Frontal cortex (tissue), 4 donors: Measurements from ENCODE around the gene FGL2. TPM values are rescaled to one million over a fixed set of nuclear protein-coding genes. Genes with fewer than 3 reads are reported as not detected.
"Not testable (repeated sequence)": the region's sequence is repeated elsewhere in the genome, so short reads cannot be mapped to it uniquely, and the experiment has no call there.

Experiments used
- DNase-seq, 2 donors: peaks; one replicate each; pipeline ENCODE4 v3.0.0; 2012; ENCODE audit warnings: low spot score in 2 of 2
- FAIRE-seq: peaks from 2 replicates; lab custom pipeline; 2012; peaks lifted over from hg19 to GRCh38; lab: Jason Lieb, UNC
- total RNA-seq: library from RNA; depleted of rRNA; stranded (reverse); fragments of >200 nt; gene quantifications from one replicate; pipeline ENCODE4 v1.2.3, GENCODE V29; 2014
- donor health status: control.
- donor health status: control.
- donor health status: control.

Gene FGL2
- 2.9 TPM for total RNA-seq

- DNase-seq (peak in 1 of 2 donors; percentile 34), FAIRE-seq (no peak)
Observed at GRCh38 chr7:77199013-77199966, at the start of gene FGL2. TSS of gene FGL2 (minus strand) at chr7:77199819. CDS start at chr7:77199793, 26 bp downstream.

DNA sequence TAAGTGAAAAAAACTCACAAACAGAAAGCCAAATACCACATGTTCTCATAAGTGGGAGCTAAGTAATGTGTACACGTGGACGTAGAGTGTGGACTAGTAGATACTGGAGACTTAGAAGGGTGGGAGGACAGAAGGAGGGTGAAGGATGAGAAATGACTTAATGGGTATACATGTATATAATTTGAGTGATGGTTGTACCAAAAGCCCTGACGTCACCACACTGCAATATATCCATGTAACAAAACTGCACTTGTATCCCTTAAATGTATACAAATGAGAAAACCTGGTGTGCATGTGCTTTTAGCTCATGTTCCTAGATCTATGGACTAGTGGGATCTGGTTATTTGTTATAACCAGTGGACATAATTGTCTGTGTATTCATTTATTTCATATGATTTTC lies 48.5 kb upstream of the FGL2 start:
- FAIRE-seq (no peak), DNase-seq (no peak)

DNA sequence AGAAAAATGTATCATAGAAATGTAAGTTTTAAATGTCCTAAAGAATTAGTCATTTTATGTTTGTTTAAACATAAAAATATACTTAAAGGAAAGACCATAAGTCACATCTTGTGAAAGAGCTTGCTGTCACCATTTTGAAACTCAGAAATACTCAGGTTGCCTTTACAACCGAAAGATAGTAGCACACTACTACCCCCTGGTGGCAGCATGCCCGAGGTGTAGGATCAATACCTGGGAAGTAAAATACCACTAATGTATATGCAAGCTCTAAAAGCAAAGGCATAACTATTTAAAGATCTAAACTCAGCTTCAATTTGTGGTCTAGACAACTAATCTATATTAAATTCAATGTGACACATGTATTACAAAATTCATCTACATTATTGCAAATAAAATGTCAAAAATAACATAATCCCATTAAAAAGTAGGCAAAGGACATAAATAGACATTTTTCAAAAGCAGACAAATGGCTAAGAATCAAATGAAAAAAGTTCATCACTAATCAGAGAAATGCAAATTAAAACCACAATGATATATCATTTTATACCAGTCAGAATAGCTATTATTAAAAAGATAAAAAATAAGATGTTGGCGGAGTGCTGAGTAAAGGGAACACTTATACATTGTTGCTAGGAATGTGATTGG lies 47.7 kb upstream of the FGL2 start:
- peak; percentile 36 for FAIRE-seq
- DNase-seq = peak in 1 of 2 donors; percentile 28

GRCh38 chr7:77246026-77246640 lies 46.5 kb upstream of the FGL2 start:
- DNase-seq (no peak), FAIRE-seq (no peak)

DNA sequence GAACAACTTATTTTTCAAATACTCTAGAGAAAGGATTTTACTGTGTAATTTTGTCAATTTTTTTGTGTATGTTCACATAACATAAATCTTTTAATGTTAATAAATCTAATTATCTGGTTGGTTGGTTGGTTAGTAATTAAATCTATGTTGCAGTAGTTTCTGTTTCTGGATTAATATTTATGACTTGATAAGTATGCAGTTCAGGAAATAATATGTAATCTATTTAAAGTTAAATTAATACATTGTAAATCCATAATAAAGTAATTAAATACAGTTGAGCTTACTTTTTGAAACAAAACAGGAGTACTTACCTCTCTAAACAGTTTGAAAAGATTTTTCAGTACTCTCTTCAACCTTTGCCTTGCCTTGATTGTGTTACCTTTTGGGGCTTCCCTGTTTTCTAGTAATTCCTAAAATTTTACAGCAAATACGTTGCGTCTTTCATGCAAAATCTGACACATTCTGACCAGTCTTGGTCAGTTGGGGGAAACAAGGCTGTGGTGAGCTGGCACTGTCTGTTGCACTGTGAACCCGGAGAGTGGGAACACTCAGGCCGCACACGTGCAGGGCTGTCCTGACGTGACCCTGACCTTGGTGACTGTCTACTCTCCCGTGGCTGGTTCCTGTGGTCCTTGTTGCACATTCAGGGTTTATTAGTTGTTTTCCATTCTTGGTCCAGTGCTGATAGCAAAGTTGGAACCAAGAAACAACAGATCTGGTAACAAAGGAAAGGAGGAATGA lies 45.6 kb upstream of the FGL2 start:
- FAIRE-seq (no peak), DNase-seq (no peak)

DNA sequence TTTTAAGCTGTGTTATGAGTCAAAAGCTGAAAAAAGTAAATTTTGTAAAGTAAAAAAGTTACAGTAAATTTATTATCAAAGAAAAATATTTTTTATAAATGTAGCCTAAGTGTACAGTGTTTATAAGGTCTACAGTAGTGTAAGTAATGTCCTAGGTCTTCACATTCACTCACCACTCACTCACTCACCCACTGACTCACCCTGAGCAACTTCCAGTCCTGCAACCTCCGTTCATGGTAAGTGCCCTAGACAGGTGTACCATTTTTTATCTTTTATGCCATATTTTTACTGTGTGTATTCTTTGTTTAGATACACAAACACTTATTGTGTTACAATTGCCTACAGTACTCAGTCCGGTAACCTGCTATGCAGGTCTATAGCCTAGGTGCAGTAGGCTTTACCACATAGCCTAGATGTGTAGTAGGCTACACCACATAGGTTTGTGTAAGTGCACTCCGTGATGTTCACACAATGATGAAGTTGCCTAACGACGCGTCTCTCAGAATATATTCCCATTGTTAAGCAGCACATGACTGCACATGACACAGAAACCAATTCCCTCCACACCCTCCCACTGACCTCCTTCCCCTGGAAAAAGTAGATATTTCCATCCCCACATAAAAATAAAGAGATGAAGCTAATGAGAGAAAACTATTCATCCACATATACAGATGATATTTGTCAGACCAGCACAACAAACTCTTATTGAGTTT lies 44.8 kb upstream of the FGL2 start:
- FAIRE-seq (no peak), DNase-seq (no peak)

DNA sequence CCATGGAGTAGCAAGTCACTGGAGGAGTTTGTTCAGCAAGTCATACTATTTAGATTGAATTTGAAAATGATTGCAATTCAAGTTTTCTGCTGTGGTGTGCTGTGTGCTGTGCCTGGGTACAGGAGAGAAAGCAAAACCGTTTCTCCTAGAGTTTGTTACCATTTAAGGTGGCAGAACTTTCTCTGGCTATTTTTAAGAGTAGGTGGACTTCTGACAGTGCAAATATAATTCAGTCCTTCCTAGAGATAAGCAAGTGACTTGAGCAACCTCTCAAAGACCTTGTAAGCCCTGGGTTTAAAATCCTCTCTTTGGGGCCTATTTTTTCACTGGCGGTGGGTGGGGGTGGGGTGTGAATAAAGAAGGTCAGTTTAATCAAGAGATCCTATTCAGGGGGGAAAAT lies 42.9 kb upstream of the FGL2 start:
- FAIRE-seq = no peak
- no peak for DNase-seq

DNA sequence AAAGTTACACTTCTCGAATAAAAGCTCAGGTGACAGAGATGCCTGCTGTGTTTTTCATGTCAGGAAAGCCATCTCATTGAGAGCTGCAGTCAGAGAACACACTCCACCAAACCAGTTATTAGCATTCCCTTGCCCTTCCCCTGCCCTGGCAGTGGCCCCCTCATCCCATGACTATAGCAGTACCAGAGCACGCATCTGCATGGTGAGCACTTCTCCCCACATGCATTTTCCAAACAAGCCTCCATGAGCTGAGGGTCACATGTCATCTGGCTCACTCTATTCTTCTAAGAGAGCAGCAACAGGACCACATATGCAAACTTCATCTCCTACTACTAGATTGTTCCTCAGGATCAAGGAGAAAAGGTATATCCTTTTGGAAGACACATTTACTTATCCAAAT lies 42.4 kb upstream of the FGL2 start:
- FAIRE-seq (no peak), DNase-seq (no peak)

GRCh38 chr7:77239471-77239870 lies 39.9 kb upstream of the FGL2 start:
- DNase-seq (no peak), FAIRE-seq (no peak)

- FAIRE-seq (no peak), DNase-seq (no peak)
Observed at GRCh38 chr7:77238703-77239136, 39.1 kb upstream of the FGL2 start.

DNA sequence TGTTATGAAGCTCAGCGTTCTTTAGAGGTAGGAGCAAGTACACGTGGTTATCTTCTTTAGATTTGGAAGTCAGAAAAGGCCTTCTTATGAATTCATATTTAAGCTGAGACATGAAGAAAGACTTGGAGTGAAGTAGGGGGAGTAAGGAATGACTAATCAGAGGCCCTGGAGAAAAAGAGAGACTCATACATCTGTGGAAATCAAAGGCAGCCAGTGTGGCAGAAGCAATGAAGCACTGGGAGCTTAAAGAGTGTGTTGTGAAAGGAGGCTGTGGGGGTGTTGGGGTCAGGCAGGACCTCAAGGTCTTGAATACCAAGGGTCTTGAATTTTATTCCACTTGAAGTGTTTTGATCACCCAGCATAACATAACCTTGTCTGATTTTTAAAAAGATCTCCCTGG lies 35.7 kb upstream of the FGL2 start:
- DNase-seq (no peak), FAIRE-seq (no peak)

GRCh38 chr7:77232467-77232866 lies 32.8 kb upstream of the FGL2 start:
- DNase-seq (no peak), FAIRE-seq (no peak)

GRCh38 chr7:77228795-77229194 lies 29.2 kb upstream of the FGL2 start:
- not testable (repeated sequence) for FAIRE-seq, DNase-seq

DNA sequence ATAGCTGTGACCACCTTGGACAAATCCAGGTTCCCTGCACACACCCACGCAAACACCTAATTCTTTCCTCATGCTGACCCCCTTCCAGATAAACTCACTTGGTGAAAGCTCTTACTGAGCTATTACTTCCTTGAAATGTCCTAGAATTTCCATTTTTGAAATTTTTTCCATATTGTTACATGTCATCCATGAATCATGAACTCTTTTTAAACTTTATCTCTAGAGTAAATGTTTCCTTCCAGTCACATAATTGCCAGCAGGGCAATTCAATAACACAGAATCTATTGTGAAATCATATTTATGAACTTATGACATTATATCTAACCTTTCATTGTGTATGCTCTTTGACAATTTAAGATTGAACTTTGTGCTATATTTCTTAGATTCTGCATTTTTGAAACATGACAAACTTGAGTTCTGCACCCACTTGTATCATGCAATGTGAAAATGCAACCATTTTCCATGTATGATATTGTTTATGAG lies 26.8 kb upstream of the FGL2 start:
- DNase-seq (no peak), FAIRE-seq (no peak)

- FAIRE-seq (no peak), DNase-seq (no peak)
Observed at GRCh38 chr7:77223261-77223660, 23.6 kb upstream of the FGL2 start.

DNA sequence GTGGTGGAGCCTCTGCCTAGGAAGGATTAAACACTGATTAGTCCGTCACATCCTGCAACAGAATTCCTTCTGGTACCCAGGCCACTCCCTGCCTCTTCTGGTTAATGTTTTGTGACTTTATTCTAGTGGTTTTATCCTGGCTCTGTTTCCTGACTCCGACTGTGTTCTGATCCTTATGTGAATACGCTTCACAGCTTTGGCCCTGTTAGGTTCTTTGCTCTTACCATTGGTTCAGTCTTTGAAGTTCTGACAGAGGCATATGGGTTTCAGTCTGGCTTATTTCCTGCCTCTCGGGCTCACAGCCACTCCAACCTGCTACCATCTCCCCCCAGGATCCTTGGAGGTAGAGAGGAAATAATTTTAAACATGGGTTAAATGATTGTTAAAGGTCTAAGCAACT lies 23.2 kb upstream of the FGL2 start:
- DNase-seq = no peak
- no peak for FAIRE-seq

- DNase-seq = no peak
- no peak for FAIRE-seq
Observed at GRCh38 chr7:77222065-77222464, 22.4 kb upstream of the FGL2 start.

DNA sequence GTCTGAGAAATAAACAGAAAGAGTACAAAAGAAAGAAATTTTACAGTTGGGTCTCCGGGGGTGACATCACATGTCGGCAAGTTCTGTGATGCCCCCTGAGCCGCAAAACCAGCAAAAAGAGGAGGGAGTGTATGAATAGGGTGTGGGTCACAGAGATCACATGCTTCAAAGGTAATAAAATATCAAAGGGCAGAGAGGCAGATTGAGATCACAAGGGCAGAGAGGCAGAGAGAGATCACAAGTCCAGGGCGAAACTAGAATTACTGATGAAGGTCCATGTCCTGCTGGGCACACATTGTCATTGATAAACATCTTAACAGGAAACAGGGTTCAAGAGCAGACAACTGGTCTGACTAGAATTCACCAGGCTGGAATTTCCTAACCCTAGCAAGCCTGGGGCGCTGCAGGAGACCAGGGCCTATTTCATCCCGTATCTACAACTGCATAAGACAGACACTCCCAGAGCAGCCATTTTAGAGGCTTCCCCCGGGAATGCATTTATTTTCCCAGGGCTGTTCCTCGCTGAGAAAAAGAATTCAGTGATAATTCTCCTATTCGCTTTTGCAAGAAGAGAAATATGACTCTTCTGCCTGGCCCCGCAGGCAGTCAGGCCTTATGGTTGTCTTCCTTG lies 20.2 kb upstream of the FGL2 start:
- DNase-seq, FAIRE-seq: not testable (repeated sequence)
